ENCODE results near the gene TMPRSS13. TPM values are rescaled to one million over a fixed set of nuclear protein-coding genes. Genes with fewer than 3 reads are reported as not detected.

TMPRSS13 gene
- total RNA-seq, 4 donors from 2014 or later: 0.13 to 0.67 (median 0.31) TPM; not detected in 1

DNA sequence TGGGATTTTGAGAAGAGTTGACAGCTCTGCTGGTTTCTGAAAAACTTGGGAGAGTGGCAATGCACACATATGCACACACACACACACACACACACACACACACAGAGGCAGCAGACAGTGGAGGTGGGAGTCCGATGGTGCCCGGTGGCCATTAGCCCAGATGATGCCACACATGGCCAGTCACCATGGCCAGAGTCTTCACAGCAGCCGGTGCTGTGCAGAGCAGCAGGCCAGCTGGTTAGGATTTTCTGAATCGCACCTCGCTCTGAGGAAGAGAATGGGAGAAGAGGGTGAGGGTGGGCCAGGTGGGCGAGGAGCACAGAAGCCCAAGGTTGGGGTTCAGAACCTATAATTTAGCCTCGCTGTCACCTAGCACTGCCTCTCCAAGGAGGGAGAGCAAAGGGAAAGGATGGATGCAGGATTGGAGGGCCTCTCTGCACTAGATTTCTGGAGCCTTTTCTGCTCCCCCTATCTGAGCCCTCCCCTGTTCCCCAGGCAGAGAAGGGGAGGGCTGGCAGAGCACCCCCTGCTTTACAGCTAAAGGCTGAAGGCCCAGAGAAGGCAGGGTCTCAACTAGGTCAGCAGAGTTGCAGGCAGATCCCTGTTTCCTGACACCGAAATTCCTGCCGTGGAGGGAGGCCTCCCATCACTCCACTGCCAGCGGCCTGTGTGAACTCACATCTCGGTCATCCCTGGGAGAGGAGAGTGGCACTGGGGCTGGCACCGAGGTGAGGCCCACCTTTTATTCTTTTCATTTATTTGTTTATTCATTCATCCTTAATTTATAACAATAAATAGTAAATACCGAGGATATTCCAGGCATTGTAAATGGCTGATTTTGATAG, 27.0 kb downstream of the TMPRSS13 start:
- ATAC-seq: no peak
- Histone ChIP-seq H3K4me1 (peaks cover 0 to 4% (median under 1%) of the 10 kb centered on the region in 3 donors), H3K9me3 (no peaks in the 10 kb centered on the region), H3K36me3 (no peaks in the 10 kb centered on the region), H3K27me3 (no peaks in the 10 kb centered on the region), H3K4me3 (no peak overlapping the region), H3K27ac (no peak overlapping the region)
- WGBS, 2 donors (ENCODE audit: low coverage in 1 of 2): 80 to 87% methylated on average over 6 to 8 of the region's 13 CpGs
- TF ChIP-seq, protein P1, sequence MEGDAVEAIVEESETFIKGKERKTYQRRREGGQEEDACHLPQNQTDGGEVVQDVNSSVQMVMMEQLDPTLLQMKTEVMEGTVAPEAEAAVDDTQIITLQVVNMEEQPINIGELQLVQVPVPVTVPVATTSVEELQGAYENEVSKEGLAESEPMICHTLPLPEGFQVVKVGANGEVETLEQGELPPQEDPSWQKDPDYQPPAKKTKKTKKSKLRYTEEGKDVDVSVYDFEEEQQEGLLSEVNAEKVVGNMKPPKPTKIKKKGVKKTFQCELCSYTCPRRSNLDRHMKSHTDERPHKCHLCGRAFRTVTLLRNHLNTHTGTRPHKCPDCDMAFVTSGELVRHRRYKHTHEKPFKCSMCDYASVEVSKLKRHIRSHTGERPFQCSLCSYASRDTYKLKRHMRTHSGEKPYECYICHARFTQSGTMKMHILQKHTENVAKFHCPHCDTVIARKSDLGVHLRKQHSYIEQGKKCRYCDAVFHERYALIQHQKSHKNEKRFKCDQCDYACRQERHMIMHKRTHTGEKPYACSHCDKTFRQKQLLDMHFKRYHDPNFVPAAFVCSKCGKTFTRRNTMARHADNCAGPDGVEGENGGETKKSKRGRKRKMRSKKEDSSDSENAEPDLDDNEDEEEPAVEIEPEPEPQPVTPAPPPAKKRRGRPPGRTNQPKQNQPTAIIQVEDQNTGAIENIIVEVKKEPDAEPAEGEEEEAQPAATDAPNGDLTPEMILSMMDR (IDR thresholded peaks at IDR 0.05): no peak
- TF ChIP-seq EP300 (IDR thresholded peaks at IDR 0.05) (no peak), POLR2A (IDR thresholded peaks at IDR 0.05) (no peak)

DNA sequence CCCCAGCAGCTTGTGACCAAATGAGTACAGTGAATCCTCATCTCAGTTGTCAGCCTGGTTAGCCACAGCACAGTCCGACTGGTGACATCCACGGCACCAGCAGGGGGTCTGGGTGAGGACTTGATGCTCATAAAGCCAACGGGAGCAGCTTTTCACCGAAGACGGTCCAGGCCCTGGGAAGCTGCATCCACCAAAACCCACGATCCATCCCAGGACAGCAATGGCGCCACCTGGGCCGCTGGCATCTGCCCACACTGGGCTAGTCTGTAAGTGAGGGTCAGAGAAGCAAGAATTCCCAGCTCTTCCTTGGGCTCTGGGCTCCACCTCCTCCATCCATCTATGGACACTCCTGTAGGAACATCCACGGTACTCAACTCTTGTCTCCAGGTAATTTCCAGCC, 27.6 kb downstream of the TMPRSS13 start:
- Histone ChIP-seq H3K4me1 (no peaks in the 10 kb centered on the region), H3K36me3 (no peaks in the 10 kb centered on the region), H3K27ac (no peak overlapping the region), H3K9me3 (no peaks in the 10 kb centered on the region), H3K4me3 (no peak overlapping the region), H3K27me3 (no peaks in the 10 kb centered on the region)
- 83 to 94% methylated on average over 1 to 8 of the region's 9 CpGs for WGBS, 2 donors (ENCODE audit: low coverage in 1 of 2)
- TF ChIP-seq, protein P1 (IDR thresholded peaks at IDR 0.05): no peak
- TF ChIP-seq EP300 (IDR thresholded peaks at IDR 0.05): no peak
- no peak for TF ChIP-seq POLR2AphosphoS5 (IDR thresholded peaks at IDR 0.05)
- no peak for TF ChIP-seq POLR2A (IDR thresholded peaks at IDR 0.05)
- ATAC-seq: no peak

DNA sequence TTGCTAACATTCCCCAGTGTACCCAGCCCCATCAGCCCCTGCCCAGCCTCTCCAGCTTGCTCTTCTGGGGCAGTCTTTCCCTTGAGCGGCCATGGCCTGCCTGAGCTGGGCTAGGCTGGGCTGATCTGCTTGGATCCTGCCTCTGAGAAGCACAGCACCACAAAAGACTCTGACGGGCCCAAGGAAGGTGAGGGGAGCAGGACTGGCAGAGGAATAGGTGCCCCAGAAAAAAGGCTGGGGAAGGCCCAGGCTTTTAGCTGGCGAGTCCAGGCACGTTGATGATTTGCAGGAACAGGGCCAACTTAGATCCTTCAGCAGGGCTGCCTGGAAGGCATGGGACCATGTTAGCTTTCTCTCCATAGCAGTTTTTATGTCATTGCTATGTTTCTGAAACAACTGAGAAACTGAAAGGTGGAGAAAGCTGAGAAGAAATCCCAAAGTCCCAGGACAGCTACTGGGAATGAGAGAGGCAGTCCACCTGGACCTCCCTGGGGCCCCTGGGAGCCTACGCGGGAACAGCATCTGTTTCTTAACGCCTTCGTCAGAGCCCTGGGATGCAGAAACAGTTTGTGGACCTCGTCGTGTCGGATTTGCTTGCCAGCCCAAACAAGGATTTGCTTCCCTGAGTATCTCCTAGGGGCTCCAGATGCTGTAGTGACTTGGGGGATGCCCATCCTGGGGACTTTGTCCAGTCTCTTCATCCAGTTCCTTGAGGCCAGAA, 28.3 kb downstream of the TMPRSS13 start:
- H3K36me3 ChIP-seq: no peaks in the 10 kb centered on the region
- H3K4me3 ChIP-seq: no peak overlapping the region
- no peaks in the 10 kb centered on the region for H3K9me3 ChIP-seq
- no peaks in the 10 kb centered on the region for H3K27me3 ChIP-seq
- no peak overlapping the region for H3K27ac ChIP-seq
- WGBS, 2 donors (ENCODE audit: low coverage in 1 of 2): 87 to 92% methylated on average over 4 of the region's 11 CpGs
- ATAC-seq: no peak
- no peak for TF ChIP-seq POLR2A (IDR thresholded peaks at IDR 0.05)
- TF ChIP-seq, protein P1 (IDR thresholded peaks at IDR 0.05): no peak
- TF ChIP-seq EP300 (IDR thresholded peaks at IDR 0.05): no peak
- TF ChIP-seq POLR2AphosphoS5 (IDR thresholded peaks at IDR 0.05): no peak
- H3K4me1 ChIP-seq: no peaks in the 10 kb centered on the region

- TF ChIP-seq POLR2AphosphoS5 (IDR thresholded peaks at IDR 0.05) (no peak), EP300 (IDR thresholded peaks at IDR 0.05) (no peak), POLR2A (IDR thresholded peaks at IDR 0.05) (no peak)
- TF ChIP-seq, protein P1 (IDR thresholded peaks at IDR 0.05): no peak
- WGBS, 2 donors (ENCODE audit: low coverage in 1 of 2): 58 to 65% methylated on average over 2 to 4 of the region's 4 CpGs
- H3K9me3 ChIP-seq: no peaks in the 10 kb centered on the region
- H3K36me3 ChIP-seq: no peaks in the 10 kb centered on the region
- H3K27me3 ChIP-seq: no peaks in the 10 kb centered on the region
- ATAC-seq: peak; percentile 27
- no peak overlapping the region for H3K27ac ChIP-seq
- no peaks in the 10 kb centered on the region for H3K4me1 ChIP-seq
- H3K4me3 ChIP-seq: no peak overlapping the region
Observed at GRCh38 chr11:117900121-117900648, 29.0 kb downstream of the TMPRSS13 start.

All from gastroesophageal sphincter (tissue), 4 donors.